DOHH2 (cell line): ENCODE measurements around the gene NGEF.

ENCODE experiments used
- H3F3A ChIP-seq: fragments of 200-600 bp; sonication (generic), shearing (Covaris generic); 2 replicates; pipeline ENCODE4 v1.6.0; 2016; ENCODE audit warnings: antibody characterized with exemption, mild to moderate bottlenecking; ENCODE audit not compliant: control insufficient read depth, insufficient read depth
- H3K27ac ChIP-seq: fragments of 200-600 bp; sonication (generic); 2 replicates; pipeline ENCODE4 v1.5.1; 2014; ENCODE audit warnings: low read depth, mild to moderate bottlenecking, low read length, moderate library complexity
- H3K27me3 ChIP-seq: fragments of 200-600 bp; sonication (generic); 2 replicates; pipeline ENCODE4 v1.6.1; 2014; ENCODE audit warnings: mild to moderate bottlenecking, low read length, mixed read lengths; ENCODE audit not compliant: control insufficient read depth
- H3K36me3 ChIP-seq: fragments of 200-600 bp; sonication (generic); 2 replicates; pipeline ENCODE4 v1.6.1; 2014; ENCODE audit warnings: mild to moderate bottlenecking, low read length, moderate library complexity, mixed read lengths; ENCODE audit not compliant: control insufficient read depth
- H3K4me1 ChIP-seq: fragments of 200-600 bp; sonication (generic); 2 replicates; pipeline ENCODE4 v1.6.1; 2014; ENCODE audit warnings: mild to moderate bottlenecking, low read length, mixed read lengths; ENCODE audit not compliant: control insufficient read depth
- H3K4me2 ChIP-seq: fragments of 200-600 bp; sonication (generic); 2 replicates; pipeline ENCODE4 v1.6.0; 2014; ENCODE audit warnings: mild to moderate bottlenecking, low read length, moderate library complexity
- H3K4me3 ChIP-seq: fragments of 200-600 bp; sonication (generic); 2 replicates; pipeline ENCODE4 v1.5.1; 2014; ENCODE audit warnings: mild to moderate bottlenecking, low read length, mixed read lengths
- H3K79me2 ChIP-seq: fragments of 200-600 bp; sonication (generic); 2 replicates; pipeline ENCODE4 v1.6.1; 2014; ENCODE audit warnings: mild to moderate bottlenecking, low read length, mixed read lengths; ENCODE audit not compliant: control insufficient read depth
- H3K9me2 ChIP-seq: fragments of 200-600 bp; sonication (generic); replicated peaks from 2 replicates; pipeline ENCODE4 v1.6.1; 2014; ENCODE audit warnings: mild to moderate bottlenecking, low read length, mixed read lengths; ENCODE audit not compliant: control insufficient read depth
- H3K9me3 ChIP-seq: fragments of 200-600 bp; sonication (generic); 2 replicates; pipeline ENCODE4 v1.6.1; 2014; ENCODE audit warnings: antibody characterized with exemption, low read length, mixed read lengths; ENCODE audit not compliant: control insufficient read depth, insufficient read depth
- H4K20me1 ChIP-seq: fragments of 200-600 bp; sonication (generic); 2 replicates; pipeline ENCODE4 v1.6.0; 2014; ENCODE audit warnings: low read depth, mild to moderate bottlenecking, antibody characterized with exemption, low read length, moderate library complexity; ENCODE audit not compliant: control insufficient read depth, insufficient read depth
- EZH2phosphoT487 ChIP-seq: fragments of 200-600 bp; sonication (generic); IDR thresholded peaks from 2 replicates; pipeline ENCODE4 v1.6.1; 2017; ENCODE audit warnings: borderline replicate concordance, mild to moderate bottlenecking, antibody characterized with exemption, low read length, moderate library complexity, mixed read lengths
- TF ChIP-seq, protein P1 (sequence below): fragments of 200-600 bp; sonication (generic); IDR thresholded peaks from one replicate; pipeline ENCODE4 v1.5.1; 2014; ENCODE audit warnings: antibody characterized with exemption, mild to moderate bottlenecking, low read depth, low read length; ENCODE audit not compliant: poor library complexity, severe bottlenecking

NGEF gene

DNA sequence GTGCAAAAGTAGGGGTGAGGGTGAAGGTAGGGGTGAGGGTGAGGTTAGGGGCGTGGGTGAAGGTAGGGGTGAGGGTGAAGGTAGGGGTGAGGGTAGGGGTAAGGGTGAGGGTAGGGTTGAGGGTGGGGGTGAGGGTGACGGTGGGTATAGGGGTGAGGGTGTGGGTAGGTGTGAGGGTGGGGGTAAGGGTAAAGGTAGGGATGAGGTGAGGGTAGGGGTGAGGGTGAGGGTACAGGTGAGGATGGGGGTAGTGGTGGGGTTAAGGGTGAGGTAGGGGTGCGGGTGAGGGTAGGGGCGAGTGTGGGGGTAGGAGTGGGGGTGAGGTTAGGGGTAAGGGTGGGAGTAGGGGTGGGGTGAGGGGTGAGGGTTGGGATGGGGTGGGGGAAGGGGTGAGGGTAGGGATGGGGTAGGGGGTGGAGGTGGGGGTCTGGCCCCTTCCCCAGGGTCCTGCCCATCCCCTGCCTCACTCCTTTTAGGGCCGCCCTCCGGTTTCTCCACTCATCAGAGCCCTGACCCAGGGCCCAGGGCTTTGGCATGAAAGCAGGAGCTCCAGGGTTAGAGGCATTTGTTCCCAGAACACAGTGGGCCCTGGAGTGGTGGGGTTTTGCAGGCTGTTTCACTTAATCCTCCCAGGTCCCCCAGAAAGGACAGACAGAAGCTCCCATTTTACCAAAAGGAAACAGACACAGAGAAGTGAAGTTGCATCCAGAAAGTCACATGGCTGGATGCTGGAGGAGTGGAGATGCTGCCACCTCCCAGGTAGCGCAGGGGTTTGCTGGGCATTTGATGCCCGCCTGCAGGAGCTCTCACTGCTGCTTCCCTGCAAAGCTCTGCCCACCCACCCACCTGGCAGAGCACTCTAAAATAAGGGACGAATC lies 116.1 kb downstream of the NGEF start:
- Histone ChIP-seq H3K27ac (no peak overlapping the region), H4K20me1 (no peaks in the 10 kb centered on the region), H3K4me2 (no peak overlapping the region), H3K79me2 (no peaks in the 10 kb centered on the region), H3K9me3 (no peaks in the 10 kb centered on the region), H3K4me3 (no peak overlapping the region), H3K36me3 (no peaks in the 10 kb centered on the region), H3K9me2 (no peaks in the 10 kb centered on the region), H3F3A (no peaks in the 10 kb centered on the region), H3K27me3 (0 out of 2 replicates have a peak, but pooled peaks cover 2% of the 10 kb centered on the region), H3K4me1 (no peaks in the 10 kb centered on the region)
- TF ChIP-seq, protein P1, sequence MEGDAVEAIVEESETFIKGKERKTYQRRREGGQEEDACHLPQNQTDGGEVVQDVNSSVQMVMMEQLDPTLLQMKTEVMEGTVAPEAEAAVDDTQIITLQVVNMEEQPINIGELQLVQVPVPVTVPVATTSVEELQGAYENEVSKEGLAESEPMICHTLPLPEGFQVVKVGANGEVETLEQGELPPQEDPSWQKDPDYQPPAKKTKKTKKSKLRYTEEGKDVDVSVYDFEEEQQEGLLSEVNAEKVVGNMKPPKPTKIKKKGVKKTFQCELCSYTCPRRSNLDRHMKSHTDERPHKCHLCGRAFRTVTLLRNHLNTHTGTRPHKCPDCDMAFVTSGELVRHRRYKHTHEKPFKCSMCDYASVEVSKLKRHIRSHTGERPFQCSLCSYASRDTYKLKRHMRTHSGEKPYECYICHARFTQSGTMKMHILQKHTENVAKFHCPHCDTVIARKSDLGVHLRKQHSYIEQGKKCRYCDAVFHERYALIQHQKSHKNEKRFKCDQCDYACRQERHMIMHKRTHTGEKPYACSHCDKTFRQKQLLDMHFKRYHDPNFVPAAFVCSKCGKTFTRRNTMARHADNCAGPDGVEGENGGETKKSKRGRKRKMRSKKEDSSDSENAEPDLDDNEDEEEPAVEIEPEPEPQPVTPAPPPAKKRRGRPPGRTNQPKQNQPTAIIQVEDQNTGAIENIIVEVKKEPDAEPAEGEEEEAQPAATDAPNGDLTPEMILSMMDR, result no peak
- no peak for TF ChIP-seq EZH2phosphoT487

DNA sequence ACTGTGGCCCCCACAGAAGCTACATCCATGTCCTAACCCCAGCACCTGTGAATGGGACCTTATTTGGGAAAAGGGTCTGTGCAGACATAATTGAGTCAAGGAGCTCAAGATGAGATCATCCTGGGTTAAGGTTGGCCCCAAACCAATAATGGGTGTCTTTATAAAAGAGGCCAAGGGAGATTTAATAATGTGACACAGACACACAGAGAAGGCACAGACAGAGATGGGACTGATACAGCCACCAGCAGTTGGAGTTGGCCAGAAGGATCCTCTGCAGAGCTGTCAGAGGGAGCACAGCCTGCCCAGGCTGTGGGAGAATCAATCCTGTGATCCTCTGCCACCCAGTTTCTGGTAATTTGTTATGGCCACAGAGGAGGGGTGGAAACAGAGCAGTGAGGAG lies 116.9 kb downstream of the NGEF start:
- Histone ChIP-seq H3K4me1 (no peaks in the 10 kb centered on the region), H3K27me3 (0 out of 2 replicates have a peak, but pooled peaks cover 2% of the 10 kb centered on the region), H4K20me1 (no peaks in the 10 kb centered on the region), H3K27ac (no peak overlapping the region), H3K4me3 (no peak overlapping the region), H3K9me3 (no peaks in the 10 kb centered on the region), H3K79me2 (no peaks in the 10 kb centered on the region), H3F3A (no peaks in the 10 kb centered on the region), H3K9me2 (no peaks in the 10 kb centered on the region), H3K4me2 (no peak overlapping the region), H3K36me3 (no peaks in the 10 kb centered on the region)
- TF ChIP-seq EZH2phosphoT487, result no peak
- TF ChIP-seq, protein P1, result no peak

- H3K9me3 ChIP-seq, result no peaks in the 10 kb centered on the region
- no peak overlapping the region for H3K4me3 ChIP-seq
- H4K20me1 ChIP-seq, result no peaks in the 10 kb centered on the region
- no peaks in the 10 kb centered on the region for H3K4me1 ChIP-seq
- H3K27me3 ChIP-seq, result 0 out of 2 replicates have a peak, but pooled peaks cover 2% of the 10 kb centered on the region
- no peak overlapping the region for H3K27ac ChIP-seq
- TF ChIP-seq, protein P1, result no peak
- no peak for TF ChIP-seq EZH2phosphoT487
- no peaks in the 10 kb centered on the region for H3K9me2 ChIP-seq
- H3K36me3 ChIP-seq, result no peaks in the 10 kb centered on the region
- H3F3A ChIP-seq, result no peaks in the 10 kb centered on the region
- no peak overlapping the region for H3K4me2 ChIP-seq
- no peaks in the 10 kb centered on the region for H3K79me2 ChIP-seq
Measured at GRCh38 chr2:232894746-232895145, 118.3 kb downstream of the NGEF start.
